HepG2 (cell line): ENCODE data around the gene TTC1. TPM values are rescaled to one million over a fixed set of nuclear protein-coding genes. Genes with fewer than 3 reads are reported as not detected.

ENCODE experiments used
- ATAC-seq: fragments of 200-7000 bp; cut with Tn5 transposase; 3 replicates; pipeline ENCODE4 v1.9.1; 2020; ENCODE audit warnings: mild to moderate bottlenecking, moderate library complexity
- BruUV-seq: library from RNA; stranded (reverse); fragments of 400-500 nt; replicated peaks from 2 replicates; lab custom pipeline; 2021; lab: Mats Ljungman, UMichigan
- CTCF ChIA-PET: fragments of 300-600 bp; formaldehyde crosslinking; extraction: SDS; loops from one replicate; lab custom pipeline; 2021; ENCODE audit warnings: low total read pairs, inconsistent platforms, low intra/inter-chr PET ratio; lab: Yijun Ruan, JAX
- POLR2A ChIA-PET: fragments of 350-600 bp; sonication (Branson Sonifier 250); formaldehyde crosslinking; loops from one replicate; lab custom pipeline; 2020; ENCODE audit warnings: antibody characterized with exemption, inconsistent platforms; lab: Yijun Ruan, JAX
- DNase-seq: peaks from one replicate; pipeline ENCODE4 v3.0.0-alpha.2; 2015; ENCODE audit warnings: low spot score
- FAIRE-seq: peaks from 3 replicates; lab custom pipeline; 2011; peaks lifted over from hg19 to GRCh38; lab: Jason Lieb, UNC
- H2AFZ ChIP-seq: one replicate; pipeline ENCODE4 v1.6.1; 2011; ENCODE audit warnings: low read length, inconsistent platforms
- H3K27ac ChIP-seq: fragments of 300-600 bp; 3 replicates; pipeline ENCODE4 v1.8.0; 2011; ENCODE audit warnings: mixed run types, mild to moderate bottlenecking, mixed read lengths, low read length, inconsistent platforms; ENCODE audit not compliant: insufficient read depth; ENCODE audit errors: extremely low read length
- H3K27me3 ChIP-seq, 2 experiments: fragments of 200-600 bp in 1 of 2; 2 replicates in 1 of 2; 3 replicates in 1 of 2; pipeline versions ENCODE4 v1.6.0 to v1.8.0; 2011; ENCODE audit warnings: low read length in 2 of 2, mild to moderate bottlenecking in 2 of 2, moderate library complexity in 2 of 2, inconsistent platforms in 1 of 2; ENCODE audit not compliant: insufficient read depth in 2 of 2, control insufficient read depth in 1 of 2
- H3K36me3 ChIP-seq, 2 experiments: fragments of 200-600 bp in 1 of 2; replicated peaks in 1 of 2; 2 replicates in 1 of 2; 3 replicates in 1 of 2; pipeline versions ENCODE4 v1.5.1 to v1.8.0; 2011; ENCODE audit warnings: low read length in 2 of 2, inconsistent platforms in 1 of 2; ENCODE audit not compliant: insufficient read depth in 2 of 2, control insufficient read depth in 1 of 2
- H3K4me1 ChIP-seq: 2 replicates; pipeline ENCODE4 v1.5.1; 2012; ENCODE audit warnings: low read length, inconsistent platforms; ENCODE audit not compliant: insufficient read depth
- H3K4me2 ChIP-seq: 2 replicates; pipeline ENCODE4 v1.6.0; 2011; ENCODE audit warnings: low read depth, low read length, inconsistent platforms
- H3K4me3 ChIP-seq, 3 experiments: fragments of 200-600 bp in 1 of 3; sonication (generic), shearing (Covaris generic) in 1 of 3; replicated peaks in 1 of 3; 2 replicates each; pipeline ENCODE4 v1.5.1; 2011 to 2016; ENCODE audit warnings: low read length in 3 of 3, inconsistent platforms in 2 of 3, low read depth in 2 of 3, mild to moderate bottlenecking in 2 of 3, control low read depth in 1 of 3, mixed read lengths in 1 of 3; ENCODE audit not compliant: insufficient read depth in 1 of 3
- H3K79me2 ChIP-seq: one replicate; pipeline ENCODE4 v1.6.1; 2011; ENCODE audit warnings: low read length, inconsistent platforms; ENCODE audit not compliant: insufficient read depth
- H3K9ac ChIP-seq: 2 replicates; pipeline ENCODE4 v1.6.0; 2011; ENCODE audit warnings: mild to moderate bottlenecking, low read depth, low read length, inconsistent platforms; ENCODE audit not compliant: insufficient read depth
- H3K9me3 ChIP-seq: 2 replicates; pipeline ENCODE4 v1.5.1; 2012; ENCODE audit warnings: mild to moderate bottlenecking, low read length
- H4K20me1 ChIP-seq: 2 replicates; pipeline ENCODE4 v1.6.0; 2011; ENCODE audit warnings: inconsistent platforms, mild to moderate bottlenecking, low read length, moderate library complexity; ENCODE audit not compliant: insufficient read depth
- ARID2 ChIP-seq: sonication (generic); formaldehyde crosslinking; IDR thresholded peaks from 2 replicates; pipeline ENCODE4 v1.8.1; 2022; ENCODE audit warnings: mild to moderate bottlenecking, missing genetic modification reagents, borderline replicate concordance
- FOXC1 ChIP-seq: sonication (generic); formaldehyde crosslinking; IDR thresholded peaks from 2 replicates; pipeline ENCODE4 v1.8.0; 2022; ENCODE audit warnings: mild to moderate bottlenecking, missing genetic modification reagents, borderline replicate concordance
- HMGXB3 ChIP-seq: sonication (generic); formaldehyde crosslinking; IDR thresholded peaks from 2 replicates; pipeline ENCODE4 v1.4.0; 2020; ENCODE audit warnings: missing genetic modification reagents, borderline replicate concordance
- KLF6 ChIP-seq: IDR thresholded peaks from 2 replicates; pipeline ENCODE4 v1.8.0; 2016; ENCODE audit warnings: missing biosample characterization, missing genetic modification reagents
- LRRFIP1 ChIP-seq: sonication (generic); formaldehyde crosslinking; conservative IDR thresholded peaks from 2 replicates; pipeline ENCODE4 v1.4.0; 2020; ENCODE audit warnings: missing genetic modification reagents
- MTA3 ChIP-seq: sonication (generic); formaldehyde crosslinking; IDR thresholded peaks from 2 replicates; pipeline ENCODE4 v1.4.0; 2020; ENCODE audit warnings: missing genetic modification reagents
- NFYC ChIP-seq: IDR thresholded peaks from 2 replicates; pipeline ENCODE4 v1.6.1; 2016; ENCODE audit warnings: missing genetic modification reagents, missing compliant biosample characterization
- PBX3 ChIP-seq: sonication (generic); formaldehyde crosslinking; IDR thresholded peaks from 2 replicates; pipeline ENCODE4 v1.8.1; 2023; ENCODE audit warnings: missing genetic modification reagents, inconsistent platforms, borderline replicate concordance
- TBP ChIP-seq: sonication (generic); formaldehyde crosslinking; IDR thresholded peaks from 2 replicates; pipeline ENCODE4 v1.5.0; 2020; ENCODE audit warnings: missing genetic modification reagents
- TIGD3 ChIP-seq: sonication (generic); formaldehyde crosslinking; IDR thresholded peaks from 2 replicates; pipeline ENCODE4 v1.5.1; 2020; ENCODE audit warnings: mild to moderate bottlenecking, missing genetic modification reagents, borderline replicate concordance
- WIZ ChIP-seq: sonication (generic); formaldehyde crosslinking; IDR thresholded peaks from 2 replicates; pipeline ENCODE4 v1.5.1; 2020; ENCODE audit warnings: mild to moderate bottlenecking, missing genetic modification reagents
- ZNF672 ChIP-seq: sonication (generic); formaldehyde crosslinking; IDR thresholded peaks from 2 replicates; pipeline ENCODE4 v1.8.1; 2022; ENCODE audit warnings: missing genetic modification reagents
- ZNF737 ChIP-seq: sonication (generic); formaldehyde crosslinking; IDR thresholded peaks from 2 replicates; pipeline ENCODE4 v1.5.0; 2020; ENCODE audit warnings: missing genetic modification reagents, mild to moderate bottlenecking, borderline replicate concordance
- ZSCAN22 ChIP-seq: sonication (generic); formaldehyde crosslinking; IDR thresholded peaks from 2 replicates; pipeline ENCODE4 v1.4.0; 2020; ENCODE audit warnings: mild to moderate bottlenecking, missing genetic modification reagents
- ZSCAN31 ChIP-seq: sonication (generic); formaldehyde crosslinking; IDR thresholded peaks from 2 replicates; pipeline ENCODE4 v1.5.0; 2020; ENCODE audit warnings: low read depth, mild to moderate bottlenecking, missing genetic modification reagents
- ZZZ3 ChIP-seq: sonication (generic); formaldehyde crosslinking; IDR thresholded peaks from 2 replicates; pipeline ENCODE4 v1.4.0; 2020; ENCODE audit warnings: missing genetic modification reagents, mild to moderate bottlenecking, borderline replicate concordance
- in situ Hi-C: cut with HindIII; loops from 2 replicates; pipeline ENCODE4 v1.10.0; 2017; ENCODE audit warnings: low pct_unique_long_range_greater_than_20kb; ENCODE audit not compliant: extremely low pct_ligation_motif_present
- intact Hi-C: fragments of 100-400 bp; cut with micrococcal nuclease; formaldehyde crosslinking; loops from one replicate; pipeline ENCODE4 v1.10.0; 2022; ENCODE audit not compliant: unreplicated experiment
- polyA plus RNA-seq, 8 experiments: library from polyadenylated mRNA; depleted of rRNA in 3 of 8; stranded (reverse) in 7 of 8; unstranded in 1 of 8; fragments of >200 nt; fragmentation: Illumina TruSeq in 4 of 8; extraction: Trizol in 4 of 8; gene quantifications; 2 replicates each; pipeline versions ENCODE4 v1.2.1 to v1.2.3, GENCODE V29; 2011 to 2016; ENCODE audit warnings: low read depth in 4 of 8, missing spikeins in 1 of 8, mixed read lengths in 1 of 8; ENCODE audit not compliant: insufficient read depth in 1 of 8
- total RNA-seq, 5 experiments: library from RNA; depleted of rRNA; stranded (reverse); fragments of >200 nt; fragmentation: Illumina TruSeq; extraction: Trizol; gene quantifications; 2 replicates each; pipeline ENCODE4 v1.2.3, GENCODE V29; 2016; ENCODE audit warnings: low read depth in 1 of 5

The TTC1 gene
- total and polyA plus RNA-seq, 2 of the 13 experiments (the other 11 are each of a cell fraction or from before 2014, with no cell fraction given), result 16.1 to 72.1 TPM

GRCh38 chr5:159969966-159970365, 39.0 kb upstream of the TTC1 start:
- ChIA-PET CTCF (no interaction called here), POLR2A (no interaction called here)
- Histone ChIP-seq H3K4me1 (no peaks in the 10 kb centered on the region), H2AFZ (no peak overlapping the region), H4K20me1 (no peaks in the 10 kb centered on the region), H3K79me2 (no peaks in the 10 kb centered on the region), H3K27me3 (peaks cover 1 to 25% of the 10 kb centered on the region in 2 experiments; a peak in 4 of 5 replicates), H3K36me3 (no peaks in the 10 kb centered on the region), H3K9me3 (no peaks in the 10 kb centered on the region), H3K4me2 (no peak overlapping the region), H3K9ac (no peak overlapping the region), H3K4me3 (no peak overlapping the region), H3K27ac (no peak overlapping the region)
- intact Hi-C loops, result no loop called here
- DNase-seq (no peak), ATAC-seq (no peak), FAIRE-seq (no peak)
- in situ Hi-C loops, result loop anchor here (5.0 kb wide), 1 partner anchor 528 kb away; no protein-coding TSS in a partner anchor
- BruUV-seq, result no TSS peak
- TF ChIP-seq ARID2 (CRISPR knock-in tag), result no peak
- no peak for TF ChIP-seq NFYC (CRISPR knock-in tag)
- no peak for TF ChIP-seq KLF6 (CRISPR knock-in tag)
- no peak for TF ChIP-seq TBP (CRISPR knock-in tag)
- no peak for TF ChIP-seq PBX3
- TF ChIP-seq ZSCAN22, result no peak
- no peak for TF ChIP-seq LRRFIP1
- no peak for TF ChIP-seq FOXC1 (CRISPR knock-in tag)
- TF ChIP-seq ZNF672, result no peak
- no peak for TF ChIP-seq ZNF737 (CRISPR knock-in tag)
- no peak for TF ChIP-seq MTA3
- no peak for TF ChIP-seq TIGD3 (CRISPR knock-in tag)
- no peak for TF ChIP-seq HMGXB3
- no peak for TF ChIP-seq ZZZ3 (CRISPR knock-in tag)
- no peak for TF ChIP-seq WIZ (CRISPR knock-in tag)
- no peak for TF ChIP-seq ZSCAN31 (CRISPR knock-in tag)
